ENCODE data around the gene APOL4. TPM values are rescaled to one million over a fixed set of nuclear protein-coding genes. Genes with fewer than 3 reads are reported as not detected.

The APOL4 gene
- total and polyA plus RNA-seq, 7 donors: 1.2 to 14.0 (median 4.8) TPM

DNA sequence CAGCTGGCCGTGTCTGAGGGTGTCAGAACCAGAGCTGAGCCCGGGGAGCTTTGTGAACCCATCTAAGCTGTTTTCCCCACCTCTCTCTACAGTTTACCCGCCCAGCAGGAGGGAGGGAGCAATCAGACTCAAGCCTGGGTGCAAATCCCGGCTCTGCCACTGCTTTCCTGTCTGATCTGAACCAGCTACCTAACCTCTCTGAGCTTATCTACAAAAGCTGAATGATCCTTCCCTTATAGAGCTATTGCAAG, 37.5 kb upstream of the APOL4 start:
- Histone ChIP-seq H3K4me3 (peak overlapping the region; percentile 36 to 60 (median 55)), H3K9me3 (no peaks in the 10 kb centered on the region), H3K27ac (peak overlapping the region; percentile 90 to 93 (median 90)), H3K27me3 (no peaks in the 10 kb centered on the region), H3K4me1 (peaks cover 0 to 57% (median 48%) of the 10 kb centered on the region in 4 donors), H3K36me3 (peaks cover 0 to 2% (median 0%) of the 10 kb centered on the region in 4 donors)
- WGBS, 2 donors: 0 to 1% methylated on average over 4 of the region's 4 CpGs
- TF ChIP-seq CTCF (IDR thresholded peaks at IDR 0.05) (no peak), POLR2A (IDR thresholded peaks at IDR 0.05) (no peak), EP300 (IDR thresholded peaks at IDR 0.05) (no peak), POLR2AphosphoS5 (IDR thresholded peaks at IDR 0.05) (no peak)
- intact Hi-C loops (cut with DNase I): loop anchor here (2.0 to 5.0 kb wide), 2 partner anchors 38 to 42 kb away; no protein-coding TSS in a partner anchor
- DNase-seq: no peak

DNA sequence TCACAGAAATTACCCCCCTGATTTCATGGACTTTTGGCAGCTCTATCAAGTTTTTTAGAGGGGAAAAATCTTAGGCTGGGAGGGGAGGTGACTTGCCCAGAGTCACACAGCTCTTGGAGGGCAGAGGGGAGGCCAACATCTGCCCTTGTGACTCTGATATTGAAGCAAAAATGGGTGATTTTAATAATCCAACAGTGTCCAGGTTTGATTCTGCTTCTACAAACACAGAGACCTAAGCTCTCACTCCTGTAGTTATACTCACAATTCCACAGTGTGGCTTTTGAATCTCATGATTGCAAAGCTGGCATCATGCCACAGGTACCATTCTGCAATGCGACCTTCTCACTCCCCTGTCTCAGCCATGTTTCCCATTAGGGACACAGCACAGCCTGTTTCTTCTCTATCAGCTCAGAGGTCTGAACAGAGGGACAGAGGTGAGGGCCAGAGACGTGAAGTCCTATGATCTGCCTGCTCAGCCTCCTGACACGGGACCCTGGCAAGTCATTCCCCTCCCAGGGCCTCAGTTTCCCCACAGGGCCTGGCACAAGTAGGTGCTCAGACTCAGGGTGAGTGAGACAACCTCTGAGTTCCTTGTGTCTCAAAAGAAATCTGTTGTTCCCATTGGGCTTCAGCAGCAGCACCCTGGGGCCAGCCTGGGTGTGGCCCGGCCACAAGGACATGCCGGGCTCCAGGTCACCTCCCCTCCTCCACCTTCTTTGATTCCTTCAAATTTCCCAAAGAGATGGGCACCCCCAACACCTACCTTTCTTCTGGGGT, 37.0 kb upstream of the APOL4 start:
- Histone ChIP-seq H3K4me1 (peaks cover 0 to 52% (median 45%) of the 10 kb centered on the region in 4 donors), H3K36me3 (peaks cover 0 to 7% (median 0%) of the 10 kb centered on the region in 4 donors), H3K27ac (peak overlapping the region; percentile 90 to 93 (median 90)), H3K4me3 (peak overlapping the region; percentile 36 to 60 (median 55)), H3K9me3 (no peaks in the 10 kb centered on the region), H3K27me3 (no peaks in the 10 kb centered on the region)
- DNase-seq: no peak
- intact Hi-C loops (cut with DNase I): loop anchor here (2.0 to 5.0 kb wide), 2 partner anchors 38 to 41 kb away; no protein-coding TSS in a partner anchor
- no peak for TF ChIP-seq POLR2A (IDR thresholded peaks at IDR 0.05)
- TF ChIP-seq EP300 (IDR thresholded peaks at IDR 0.05): no peak
- TF ChIP-seq POLR2AphosphoS5 (IDR thresholded peaks at IDR 0.05): no peak
- TF ChIP-seq CTCF (IDR thresholded peaks at IDR 0.05): no peak
- 1 to 3% methylated on average over 5 of the region's 5 CpGs for WGBS, 2 donors

DNA sequence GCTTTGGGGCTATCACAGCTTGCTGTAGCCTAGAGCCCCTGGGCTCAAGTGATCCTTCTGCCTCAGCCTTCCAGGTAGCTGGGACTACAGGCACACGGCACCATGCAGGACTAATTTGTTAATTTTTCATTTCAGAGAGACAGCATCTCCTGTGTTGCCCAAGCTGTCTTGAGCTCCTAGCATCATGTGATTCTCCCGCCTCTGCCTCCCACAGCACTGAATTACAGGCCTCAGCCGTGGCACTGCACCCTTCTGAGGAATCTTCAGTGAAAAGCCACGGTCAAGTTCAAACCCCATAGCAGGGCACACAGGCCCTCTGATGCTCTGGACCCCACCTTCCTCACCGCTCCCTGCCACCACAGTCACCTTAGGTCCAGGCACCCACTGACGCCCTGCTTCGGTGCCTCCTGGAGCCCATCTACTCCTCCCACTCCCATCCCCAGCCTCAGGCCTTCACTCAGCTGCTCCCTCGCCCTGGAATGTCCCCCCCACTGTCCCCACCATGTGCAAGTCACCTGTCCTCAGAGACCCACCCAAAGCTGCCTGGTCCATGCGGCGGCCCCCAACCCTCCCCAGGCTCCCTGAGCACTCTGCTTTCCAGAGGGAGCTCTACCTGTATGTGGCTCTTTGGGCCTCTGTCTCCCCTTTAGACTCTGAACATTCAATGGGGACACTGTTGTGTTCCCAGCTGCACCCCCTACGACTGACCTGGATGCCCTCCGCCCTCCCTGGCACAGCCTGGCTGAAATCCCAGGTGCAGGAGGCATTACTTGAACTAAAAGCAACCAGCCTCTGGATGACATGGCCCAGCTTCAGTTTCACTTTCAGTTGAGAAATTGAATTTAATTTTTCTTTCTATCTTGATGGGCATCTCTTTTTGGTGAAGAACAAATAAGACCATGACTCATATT, 36.1 kb upstream of the APOL4 start:
- Histone ChIP-seq H3K4me1 (peaks cover 0 to 52% (median 44%) of the 10 kb centered on the region in 4 donors), H3K4me3 (peak overlapping the region; percentile 36 to 60 (median 55))

More for the DNA sequence above, 36.1 kb upstream of the APOL4 start:
- no peaks in the 10 kb centered on the region for H3K27me3 ChIP-seq
- no peak for TF ChIP-seq EP300 (IDR thresholded peaks at IDR 0.05)
- TF ChIP-seq POLR2AphosphoS5 (IDR thresholded peaks at IDR 0.05): no peak
- TF ChIP-seq CTCF (IDR thresholded peaks at IDR 0.05): no peak
- TF ChIP-seq POLR2A (IDR thresholded peaks at IDR 0.05): no peak
- intact Hi-C loops (cut with DNase I): loop anchor here (2.0 to 5.0 kb wide), 2 partner anchors 39 to 40 kb away; no protein-coding TSS in a partner anchor
- H3K9me3 ChIP-seq: no peaks in the 10 kb centered on the region
- DNase-seq: no peak
- H3K27ac ChIP-seq: peak overlapping the region; percentile 90 to 93 (median 90)
- WGBS, 2 donors: 61 to 70% methylated on average over 12 of the region's 12 CpGs
- peaks cover 0 to 15% (median 5%) of the 10 kb centered on the region in 4 donors for H3K36me3 ChIP-seq

Data from sigmoid colon (tissue), 7 donors.